BLaER1 (cell line): Measurements from ENCODE around the gene HOTAIR.

Experiments
- H3K27ac ChIP-seq: shearing (Covaris generic); formaldehyde crosslinking; 2 replicates; pipeline ENCODE4 v1.8.1; 2022
- H3K27me3 ChIP-seq: shearing (Covaris generic); formaldehyde crosslinking; 2 replicates; pipeline ENCODE4 v1.8.1; 2022
- H3K36me3 ChIP-seq: shearing (Covaris generic); formaldehyde crosslinking; 2 replicates; pipeline ENCODE4 v1.8.1; 2022
- H3K4me1 ChIP-seq: shearing (Covaris generic); formaldehyde crosslinking; 2 replicates; pipeline ENCODE4 v1.8.1; 2022
- H3K4me2 ChIP-seq: shearing (Covaris generic); formaldehyde crosslinking; 2 replicates; pipeline ENCODE4 v1.8.1; 2022
- H3K4me3 ChIP-seq: shearing (Covaris generic); formaldehyde crosslinking; 2 replicates; pipeline ENCODE4 v1.8.1; 2022
- H3K9ac ChIP-seq: shearing (Covaris generic); formaldehyde crosslinking; 2 replicates; pipeline ENCODE4 v1.8.1; 2022
- H3K9me3 ChIP-seq: shearing (Covaris generic); formaldehyde crosslinking; 2 replicates; pipeline ENCODE4 v1.8.1; 2022
- H4K20me1 ChIP-seq: shearing (Covaris generic); formaldehyde crosslinking; 2 replicates; pipeline ENCODE4 v1.8.1; 2022
- Cebpa-rat ChIP-seq: shearing (Covaris generic); IDR thresholded peaks from 2 replicates; pipeline ENCODE4 v1.8.1; 2022

The HOTAIR gene

DNA sequence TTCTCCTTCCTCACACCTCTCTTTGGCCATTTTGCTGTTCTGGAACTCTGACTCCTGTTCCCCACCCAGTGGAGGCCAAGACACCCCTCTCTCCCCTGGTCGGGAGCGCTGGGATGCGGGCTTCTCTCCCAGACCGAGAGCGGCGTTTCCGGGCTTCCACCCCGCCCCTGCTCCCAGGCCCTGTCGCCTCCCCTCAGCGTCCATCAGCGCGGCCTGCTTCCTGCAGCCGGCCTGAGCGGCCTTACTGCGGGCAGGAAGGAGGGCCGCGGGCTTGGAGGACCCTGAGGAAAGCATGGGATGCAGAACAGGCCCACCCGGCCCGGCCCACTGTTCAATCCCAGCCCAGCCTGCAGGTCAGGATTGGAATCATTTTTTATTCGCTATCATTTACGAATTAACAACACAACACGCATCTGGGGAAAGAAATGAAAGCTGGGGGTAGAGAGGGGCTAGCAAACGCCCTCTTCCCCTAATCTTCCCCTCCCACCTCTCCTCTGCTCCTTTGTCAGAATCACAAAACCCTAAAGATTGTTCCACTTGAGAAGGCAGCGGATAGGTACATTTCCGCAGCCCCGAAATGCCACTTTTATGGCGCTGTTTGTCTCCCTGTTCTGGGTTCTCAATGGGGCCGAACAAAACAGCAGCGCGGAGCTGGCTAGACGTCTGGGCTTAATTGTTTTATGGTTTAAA is 30.2 kb upstream of the HOTAIR start:
- peaks cover 5% of the 10 kb centered on the region; the same call in 1 of the 2 replicates for H3K9me3 ChIP-seq
- H3K9ac ChIP-seq: no peak overlapping the region
- no peak for TF ChIP-seq Cebpa-rat
- H3K36me3 ChIP-seq: no peaks in the 10 kb centered on the region
- no peak overlapping the region for H3K27ac ChIP-seq
- no peak overlapping the region for H3K4me2 ChIP-seq
- peaks cover 95% of the 10 kb centered on the region for H4K20me1 ChIP-seq
- no peak overlapping the region for H3K4me3 ChIP-seq
- peaks cover 4% of the 10 kb centered on the region; the same call in 1 of the 2 replicates for H3K4me1 ChIP-seq
- peaks cover 100% of the 10 kb centered on the region for H3K27me3 ChIP-seq

DNA sequence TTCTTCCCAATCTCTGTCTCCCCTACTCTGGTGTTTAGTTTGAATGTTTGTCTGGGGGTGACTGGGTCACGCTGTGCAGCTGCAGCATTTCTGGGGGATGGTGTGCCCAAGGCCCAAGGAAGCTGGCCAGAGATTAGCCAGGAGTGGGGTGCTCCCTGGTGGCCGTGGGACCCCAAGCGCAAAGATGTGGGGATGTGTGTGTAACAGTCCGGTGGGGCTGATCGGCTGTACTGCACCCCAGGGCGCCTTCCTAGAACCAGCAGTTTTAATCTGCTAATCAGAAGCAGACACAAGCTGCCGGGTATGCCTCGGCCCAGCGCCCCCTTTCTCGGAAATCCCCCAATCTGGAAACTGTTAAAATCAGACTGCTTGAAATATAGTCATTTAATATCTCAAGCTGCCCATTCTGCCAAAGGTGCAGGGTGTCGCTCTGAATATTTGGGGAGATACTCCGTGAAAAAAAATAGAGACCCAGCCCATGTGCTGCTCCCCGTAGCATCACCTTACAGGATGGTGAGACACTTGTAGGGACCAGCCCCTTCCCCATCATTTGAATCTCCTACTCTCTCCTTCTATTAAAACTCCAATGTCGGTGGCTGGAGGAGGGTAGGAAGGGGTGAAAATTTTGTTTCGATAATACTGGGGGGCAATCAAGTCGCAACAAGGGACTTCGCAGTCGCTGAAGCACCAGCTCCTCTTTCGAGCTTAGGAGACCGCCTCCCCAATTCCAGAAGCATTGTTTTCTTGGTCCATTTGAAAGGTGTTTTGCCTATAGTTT is 29.5 kb upstream of the HOTAIR start:
- Histone ChIP-seq H3K9me3 (peaks cover 5% of the 10 kb centered on the region; the same call in 1 of the 2 replicates), H4K20me1 (peaks cover 93% of the 10 kb centered on the region), H3K27me3 (peaks cover 100% of the 10 kb centered on the region), H3K27ac (no peak overlapping the region), H3K4me2 (no peak overlapping the region), H3K9ac (no peak overlapping the region), H3K36me3 (no peaks in the 10 kb centered on the region), H3K4me3 (no peak overlapping the region), H3K4me1 (peaks cover 4% of the 10 kb centered on the region; the same call in 1 of the 2 replicates)
- no peak for TF ChIP-seq Cebpa-rat

- Histone ChIP-seq H4K20me1 (peaks cover 95% of the 10 kb centered on the region), H3K9me3 (peaks cover 5% of the 10 kb centered on the region; the same call in 1 of the 2 replicates), H3K27me3 (peaks cover 100% of the 10 kb centered on the region), H3K4me2 (no peak overlapping the region), H3K9ac (no peak overlapping the region), H3K4me1 (peaks cover 4% of the 10 kb centered on the region; the same call in 1 of the 2 replicates), H3K36me3 (no peaks in the 10 kb centered on the region), H3K4me3 (no peak overlapping the region), H3K27ac (no peak overlapping the region)
- TF ChIP-seq Cebpa-rat: no peak
Measured at GRCh38 chr12:54003625-54004024, 28.9 kb upstream of the HOTAIR start.

GRCh38 chr12:54002915-54003389 is 28.2 kb upstream of the HOTAIR start:
- Histone ChIP-seq H3K27ac (no peak overlapping the region), H3K4me2 (no peak overlapping the region), H4K20me1 (peaks cover 96% of the 10 kb centered on the region), H3K9me3 (peaks cover 5% of the 10 kb centered on the region; the same call in 1 of the 2 replicates), H3K36me3 (no peaks in the 10 kb centered on the region), H3K4me3 (no peak overlapping the region), H3K9ac (no peak overlapping the region), H3K4me1 (peaks cover 4% of the 10 kb centered on the region; the same call in 1 of the 2 replicates), H3K27me3 (peaks cover 100% of the 10 kb centered on the region)
- TF ChIP-seq Cebpa-rat: no peak

GRCh38 chr12:54002278-54002914 is 27.6 kb upstream of the HOTAIR start:
- TF ChIP-seq Cebpa-rat: no peak
- H3K27ac ChIP-seq: no peak overlapping the region
- H4K20me1 ChIP-seq: peaks cover 96% of the 10 kb centered on the region
- H3K9ac ChIP-seq: no peak overlapping the region
- peaks cover 5% of the 10 kb centered on the region; the same call in 1 of the 2 replicates for H3K9me3 ChIP-seq
- no peak overlapping the region for H3K4me3 ChIP-seq
- H3K27me3 ChIP-seq: peaks cover 100% of the 10 kb centered on the region
- H3K36me3 ChIP-seq: no peaks in the 10 kb centered on the region
- peaks cover 4% of the 10 kb centered on the region; the same call in 1 of the 2 replicates for H3K4me1 ChIP-seq
- no peak overlapping the region for H3K4me2 ChIP-seq

DNA sequence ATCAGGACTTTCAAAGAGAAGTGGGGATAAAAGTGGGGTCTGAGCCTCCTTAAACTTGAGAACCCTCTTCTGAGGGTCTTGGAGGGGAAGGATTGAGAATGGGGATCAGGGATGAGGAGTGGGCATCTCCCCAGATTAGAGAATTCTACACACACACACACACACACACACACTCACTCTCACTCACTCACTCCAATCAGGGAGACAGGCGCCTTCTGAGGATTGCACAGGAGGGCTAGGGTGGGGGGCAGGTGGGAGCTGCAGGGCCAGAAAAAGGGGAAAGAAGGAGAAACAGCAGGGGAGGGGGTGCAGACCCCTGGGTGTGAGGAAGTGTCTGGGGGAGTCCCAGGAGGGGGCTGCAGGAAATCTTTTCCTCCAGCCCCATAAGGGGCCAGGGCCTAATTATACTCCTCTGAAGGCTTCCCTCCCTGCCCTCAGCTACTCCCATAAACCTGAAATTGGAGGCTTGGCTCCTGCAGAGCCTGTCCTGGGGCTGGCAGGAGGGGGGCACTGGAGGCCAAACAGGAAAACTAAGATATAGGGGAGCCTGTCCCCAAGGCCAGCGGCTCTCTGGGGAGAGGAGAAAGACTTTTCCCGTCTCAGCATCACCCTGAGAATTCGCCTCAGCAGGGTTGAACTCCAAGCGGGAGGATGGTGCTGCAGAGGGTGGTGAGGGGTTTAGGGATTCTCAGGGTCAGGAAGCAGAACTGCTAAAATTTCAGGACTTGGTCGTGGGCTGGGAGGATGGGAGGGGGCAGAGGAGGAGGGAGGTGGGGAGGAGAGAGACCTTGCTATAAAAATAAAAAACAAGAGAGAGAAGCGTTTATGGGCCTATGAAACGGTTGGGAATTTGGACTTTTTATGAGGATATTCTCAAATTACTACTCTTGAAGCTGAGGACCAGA is 26.8 kb upstream of the HOTAIR start:
- no peak overlapping the region for H3K27ac ChIP-seq
- H3K4me1 ChIP-seq: peaks cover 4% of the 10 kb centered on the region; the same call in 1 of the 2 replicates
- no peak for TF ChIP-seq Cebpa-rat
- peaks cover 96% of the 10 kb centered on the region for H4K20me1 ChIP-seq
- peaks cover 100% of the 10 kb centered on the region for H3K27me3 ChIP-seq
- H3K9ac ChIP-seq: no peak overlapping the region
- no peaks in the 10 kb centered on the region for H3K36me3 ChIP-seq
- H3K4me3 ChIP-seq: no peak overlapping the region
- no peak overlapping the region for H3K4me2 ChIP-seq
- peaks cover 5% of the 10 kb centered on the region; the same call in 1 of the 2 replicates for H3K9me3 ChIP-seq

GRCh38 chr12:54000116-54001114 is 25.7 kb upstream of the HOTAIR start, which contains the start of gene HOXC9:
HOXC9 (plus strand) TSS chr12:54000161; CDS start chr12:54000189, 28 bp downstream.
- peaks cover 100% of the 10 kb centered on the region for H3K27me3 ChIP-seq
- no peak within 1 kb of the TSS for H3K4me3 ChIP-seq
- H3K9me3 ChIP-seq: peaks cover 5% of the 10 kb centered on the region; the same call in 1 of the 2 replicates
- H3K36me3 ChIP-seq: no peaks in the 10 kb centered on the region
- peaks cover 96% of the 10 kb centered on the region for H4K20me1 ChIP-seq
- no peak within 1 kb of the TSS for H3K27ac ChIP-seq
- H3K4me1 ChIP-seq: no peaks in the 10 kb centered on the region
- H3K9ac ChIP-seq: no peak within 1 kb of the TSS
- no peak within 1 kb of the TSS for H3K4me2 ChIP-seq
- TF ChIP-seq Cebpa-rat: no peak

GRCh38 chr12:53999559-54000115 is 24.9 kb upstream of the HOTAIR start:
- no peak for TF ChIP-seq Cebpa-rat
- H3K4me2 ChIP-seq: no peak overlapping the region
- H3K4me1 ChIP-seq: no peaks in the 10 kb centered on the region
- H3K36me3 ChIP-seq: no peaks in the 10 kb centered on the region
- H3K27me3 ChIP-seq: peaks cover 100% of the 10 kb centered on the region
- no peak overlapping the region for H3K4me3 ChIP-seq
- no peak overlapping the region for H3K9ac ChIP-seq
- H4K20me1 ChIP-seq: peaks cover 96% of the 10 kb centered on the region
- H3K27ac ChIP-seq: no peak overlapping the region
- peaks cover 5% of the 10 kb centered on the region; the same call in 1 of the 2 replicates for H3K9me3 ChIP-seq
